Lower leg skin (tissue), 4 donors: ENCODE measurements around the gene CLTRN. TPM values are rescaled to one million over a fixed set of nuclear protein-coding genes. Genes with fewer than 3 reads are reported as not detected.

ENCODE experiments used
- DNase-seq, 2 donors: peaks; one replicate each; pipeline ENCODE4 v3.0.0-alpha.2; 2019; ENCODE audit warnings: low spot score in 2 of 2
- H3K4me3 ChIP-seq: fragments of 200-600 bp; sonication (generic); 2 replicates; pipeline ENCODE4 v1.5.1; 2017; ENCODE audit warnings: mild to moderate bottlenecking, low read depth; ENCODE audit not compliant: poor library complexity, severe bottlenecking
- POLR2A ChIP-seq, 2 donors: fragments of 450-650 bp; IDR thresholded peaks; one replicate each; pipeline ENCODE4 v1.6.1; 2016 to 2017; ENCODE audit warnings: antibody characterized with exemption in 2 of 2, mild to moderate bottlenecking in 1 of 2, moderate library complexity in 1 of 2
- WGBS, 2 donors: methylation state at CpG; one replicate each; pipeline ENCODE4 v1.1.5; 2018; 5-methylcytosine and 5-hydroxymethylcytosine counted together
- intact Hi-C: fragments of 100-400 bp; cut with DNase I; formaldehyde crosslinking; loops from one replicate; pipeline ENCODE4 v1.15.0; 2023; ENCODE audit warnings: low total_unique reads
- total RNA-seq, 4 donors: library from RNA; depleted of rRNA; stranded (reverse); fragments of >200 nt; gene quantifications; one replicate each; pipeline ENCODE4 v1.1.0, GENCODE V29; 2016
- TF ChIP-seq, protein P1 (sequence below), 3 donors: fragments of 450-650 bp; IDR thresholded peaks; one replicate each; pipeline ENCODE4 v1.5.1; 2016; ENCODE audit warnings: antibody characterized with exemption in 3 of 3, mild to moderate bottlenecking in 3 of 3, moderate library complexity in 2 of 3

CLTRN gene
- total RNA-seq, 4 donors from 2014 or later, result 0.38 to 1.3 (median 0.44) TPM

DNA sequence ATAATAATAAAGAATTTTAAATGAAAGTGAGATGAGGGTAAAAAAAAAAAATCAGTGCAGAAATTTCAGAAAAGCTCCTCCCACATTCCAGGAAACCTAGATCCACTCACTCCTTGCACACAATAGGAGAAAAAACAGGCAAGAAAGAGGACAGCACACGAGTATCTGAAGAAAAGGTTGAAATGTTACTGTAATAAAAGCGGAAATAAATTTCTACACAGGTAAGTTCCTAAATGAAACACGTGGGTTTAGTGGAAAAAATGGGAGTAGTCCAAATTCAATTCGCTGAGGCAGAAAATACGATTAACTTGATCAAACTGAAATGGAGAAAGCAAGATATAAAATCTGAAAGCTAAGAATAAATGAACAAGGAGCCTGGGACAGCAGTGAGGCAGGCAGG lies 61.8 kb downstream of the CLTRN start:
- DNase-seq, result no peak
- TF ChIP-seq, protein P1, sequence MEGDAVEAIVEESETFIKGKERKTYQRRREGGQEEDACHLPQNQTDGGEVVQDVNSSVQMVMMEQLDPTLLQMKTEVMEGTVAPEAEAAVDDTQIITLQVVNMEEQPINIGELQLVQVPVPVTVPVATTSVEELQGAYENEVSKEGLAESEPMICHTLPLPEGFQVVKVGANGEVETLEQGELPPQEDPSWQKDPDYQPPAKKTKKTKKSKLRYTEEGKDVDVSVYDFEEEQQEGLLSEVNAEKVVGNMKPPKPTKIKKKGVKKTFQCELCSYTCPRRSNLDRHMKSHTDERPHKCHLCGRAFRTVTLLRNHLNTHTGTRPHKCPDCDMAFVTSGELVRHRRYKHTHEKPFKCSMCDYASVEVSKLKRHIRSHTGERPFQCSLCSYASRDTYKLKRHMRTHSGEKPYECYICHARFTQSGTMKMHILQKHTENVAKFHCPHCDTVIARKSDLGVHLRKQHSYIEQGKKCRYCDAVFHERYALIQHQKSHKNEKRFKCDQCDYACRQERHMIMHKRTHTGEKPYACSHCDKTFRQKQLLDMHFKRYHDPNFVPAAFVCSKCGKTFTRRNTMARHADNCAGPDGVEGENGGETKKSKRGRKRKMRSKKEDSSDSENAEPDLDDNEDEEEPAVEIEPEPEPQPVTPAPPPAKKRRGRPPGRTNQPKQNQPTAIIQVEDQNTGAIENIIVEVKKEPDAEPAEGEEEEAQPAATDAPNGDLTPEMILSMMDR (IDR thresholded peaks at IDR 0.05), result no peak
- TF ChIP-seq POLR2A (IDR thresholded peaks at IDR 0.05), result no peak
- WGBS, 2 donors, result 54 to 77% methylated on average over 5 of the region's 5 CpGs
- H3K4me3 ChIP-seq, result no peak overlapping the region
- intact Hi-C loops, result no loop called here

DNA sequence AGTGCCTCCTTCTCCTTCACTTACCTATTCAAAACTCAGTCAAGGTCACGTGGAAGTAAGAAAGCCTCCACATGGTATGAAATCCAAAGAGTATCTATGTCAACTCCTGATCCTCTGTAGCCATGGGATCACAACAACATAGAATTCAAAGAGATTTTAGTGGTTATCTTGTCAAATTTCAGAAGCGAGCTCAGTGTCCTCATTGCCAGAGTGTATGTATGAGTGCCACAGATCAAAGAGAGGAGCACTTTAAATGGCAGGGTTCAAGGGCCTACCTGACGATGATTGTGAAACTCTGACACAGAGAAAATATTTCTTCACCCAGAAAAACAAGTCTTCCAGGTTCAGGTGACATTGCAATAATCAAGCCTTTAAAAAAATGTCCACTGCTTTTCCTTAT lies 62.7 kb downstream of the CLTRN start:
- 64 to 75% methylated on average over 3 of the region's 3 CpGs for WGBS, 2 donors
- intact Hi-C loops, result no loop called here
- no peak overlapping the region for H3K4me3 ChIP-seq
- TF ChIP-seq POLR2A (IDR thresholded peaks at IDR 0.05), result no peak
- TF ChIP-seq, protein P1 (IDR thresholded peaks at IDR 0.05), result no peak
- no peak for DNase-seq

DNA sequence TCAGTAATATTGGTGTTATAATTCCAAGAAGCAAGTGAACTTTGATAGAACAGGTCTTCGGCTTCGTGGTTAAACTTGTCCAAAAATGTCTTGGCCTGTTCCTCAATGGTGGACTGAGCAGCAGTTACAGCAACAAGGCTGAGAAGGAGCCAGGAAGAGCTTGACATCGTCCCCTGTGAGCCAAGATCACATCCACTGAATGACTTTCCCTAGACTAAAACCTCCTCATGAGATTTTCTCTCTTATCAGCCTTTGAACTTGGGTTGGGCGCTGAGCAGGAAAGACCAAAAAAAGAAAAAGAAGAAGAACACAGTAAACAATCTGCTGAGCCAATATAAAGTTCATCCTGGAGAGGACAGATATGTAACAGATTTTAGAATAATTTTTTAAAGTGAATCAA lies 63.9 kb downstream of the CLTRN start, which contains the start of gene ACE2:
ACE2 (minus strand) TSS at position 216 of the 400 bp plus-strand sequence; CDS start at position 167, 49 bp downstream.
- 65 to 71% methylated on average over 4 of the region's 4 CpGs for WGBS, 2 donors
- intact Hi-C loops, result no loop called here
- no peak within 1 kb of the TSS for H3K4me3 ChIP-seq
- no peak for DNase-seq
- TF ChIP-seq, protein P1 (IDR thresholded peaks at IDR 0.05), result no peak

DNA sequence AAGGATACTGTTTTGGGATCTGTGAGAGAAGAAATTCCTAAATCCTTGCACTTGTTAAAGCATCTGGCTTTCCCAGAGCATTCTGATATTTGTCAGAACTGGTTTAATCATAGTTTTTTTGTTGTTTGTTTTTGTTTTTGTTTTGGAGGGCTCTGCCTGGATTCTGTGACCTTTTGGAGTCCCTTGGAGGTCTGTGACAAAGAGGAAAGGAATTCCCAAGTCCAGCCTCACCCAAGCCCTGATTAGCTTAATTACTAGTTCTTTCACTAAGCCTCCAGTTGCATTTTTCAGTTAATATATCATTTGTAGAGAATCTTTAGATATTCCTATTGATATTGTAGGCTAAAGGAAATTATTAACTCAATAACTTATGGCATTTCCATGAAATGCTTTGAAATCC lies 64.6 kb downstream of the CLTRN start:
- DNase-seq, result no peak
- intact Hi-C loops, result no loop called here
- TF ChIP-seq, protein P1 (IDR thresholded peaks at IDR 0.05), result no peak
- TF ChIP-seq POLR2A (IDR thresholded peaks at IDR 0.05), result no peak
- no peak overlapping the region for H3K4me3 ChIP-seq

DNA sequence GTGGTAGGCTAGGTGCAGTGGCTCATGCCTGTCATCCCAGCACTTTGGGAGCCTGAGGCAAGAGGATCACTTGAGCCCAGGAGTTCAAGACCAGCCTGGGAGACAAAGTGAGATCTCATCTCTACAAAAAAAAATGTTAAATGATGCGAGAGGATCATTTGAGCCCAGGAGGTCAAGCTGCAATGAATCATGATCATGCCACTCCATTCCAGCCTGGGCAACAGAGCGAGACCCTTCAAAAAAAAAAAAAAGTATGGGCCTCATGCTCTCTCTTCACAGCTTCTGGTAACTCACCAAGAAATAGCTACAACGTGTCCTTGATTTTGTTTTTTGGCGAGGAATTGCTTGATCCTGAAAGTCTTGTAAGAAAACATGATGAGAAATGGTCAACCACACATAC lies 65.1 kb downstream of the CLTRN start:
- intact Hi-C loops, result no loop called here
- DNase-seq, result no peak
- H3K4me3 ChIP-seq, result no peak overlapping the region
- TF ChIP-seq POLR2A (IDR thresholded peaks at IDR 0.05), result no peak
- TF ChIP-seq, protein P1 (IDR thresholded peaks at IDR 0.05), result no peak
- WGBS, 2 donors, result 54 to 89% methylated on average over 4 of the region's 4 CpGs

DNA sequence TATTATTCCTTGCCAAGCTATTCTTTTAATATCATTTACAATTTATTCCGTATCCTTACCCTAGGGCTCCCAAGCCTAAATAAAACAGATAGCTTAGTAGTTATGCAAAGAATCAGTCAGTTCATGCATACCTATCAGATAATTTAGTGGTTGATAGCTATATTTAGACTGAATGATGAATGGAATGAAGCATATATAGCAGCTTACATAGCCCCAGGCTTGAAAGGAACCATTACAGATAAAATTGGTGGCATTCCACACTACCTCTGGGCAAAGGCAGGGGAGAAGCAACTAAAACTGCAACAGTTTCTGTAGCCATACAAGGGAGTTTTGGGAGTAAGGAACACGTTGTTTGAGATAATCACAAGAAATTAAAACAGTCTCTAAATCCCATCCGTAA lies 66.6 kb downstream of the CLTRN start:
- no peak for TF ChIP-seq POLR2A (IDR thresholded peaks at IDR 0.05)
- TF ChIP-seq, protein P1 (IDR thresholded peaks at IDR 0.05), result no peak
- no peak overlapping the region for H3K4me3 ChIP-seq
- WGBS, 2 donors, result 51 to 56% methylated on average over 3 of the region's 3 CpGs
- DNase-seq, result no peak
- intact Hi-C loops, result no loop called here
